ENCODE data around the gene CMTM3.
"Not testable (repeated sequence)": the region's sequence is repeated elsewhere in the genome, so short reads cannot be mapped to it uniquely, and the experiment has no call there.

The CMTM3 gene, protein sequence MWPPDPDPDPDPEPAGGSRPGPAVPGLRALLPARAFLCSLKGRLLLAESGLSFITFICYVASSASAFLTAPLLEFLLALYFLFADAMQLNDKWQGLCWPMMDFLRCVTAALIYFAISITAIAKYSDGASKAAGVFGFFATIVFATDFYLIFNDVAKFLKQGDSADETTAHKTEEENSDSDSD

DNA sequence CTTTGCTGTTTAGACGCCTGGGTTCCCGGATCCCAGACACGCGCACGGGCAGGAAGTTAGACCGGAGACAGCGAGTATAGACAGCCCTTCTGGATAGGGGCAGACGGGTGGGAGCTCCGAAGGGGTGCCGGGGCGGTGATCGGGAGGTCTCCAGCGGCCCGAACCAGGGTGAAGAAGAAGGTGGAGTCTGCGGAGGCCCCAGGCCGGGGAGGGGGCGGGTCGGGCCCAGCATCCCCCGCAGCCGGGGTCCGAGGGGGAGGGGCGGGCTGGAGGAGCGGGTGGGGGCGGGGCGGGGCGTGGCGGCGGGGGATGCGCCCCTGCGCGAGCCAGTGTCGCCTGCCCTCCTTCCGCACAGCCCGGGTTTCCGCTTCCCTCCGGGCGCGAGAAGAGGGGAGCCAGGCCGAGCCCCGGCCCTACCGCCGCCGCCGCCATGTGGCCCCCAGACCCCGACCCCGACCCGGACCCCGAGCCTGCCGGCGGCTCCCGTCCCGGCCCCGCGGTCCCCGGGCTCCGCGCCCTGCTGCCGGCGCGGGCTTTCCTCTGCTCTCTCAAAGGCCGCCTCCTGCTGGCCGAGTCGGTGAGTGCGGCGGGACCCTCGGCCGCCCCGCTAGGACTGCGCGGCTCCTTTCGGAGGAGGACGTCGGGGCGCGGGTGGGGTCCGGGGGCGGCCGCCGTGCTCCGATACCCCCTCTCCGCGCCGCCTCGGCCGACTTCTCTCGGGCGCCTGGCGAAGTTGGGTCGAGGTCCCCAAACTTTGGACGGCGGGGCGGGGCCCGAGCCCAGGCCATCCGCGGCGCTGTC, at the start of gene CMTM3:
Gene CMTM3, plus strand, starts transcription at position 329 of the 801 bp plus-strand sequence. Its CDS starts 102 bp downstream, at position 431.
- in situ Hi-C loops (cut with MboI; ENCODE audit: low pct_unique_long_range_greater_than_20kb, low sequenced_read_pairs) = no loop called here
- DNase-seq = peak; percentile 73

DNA sequence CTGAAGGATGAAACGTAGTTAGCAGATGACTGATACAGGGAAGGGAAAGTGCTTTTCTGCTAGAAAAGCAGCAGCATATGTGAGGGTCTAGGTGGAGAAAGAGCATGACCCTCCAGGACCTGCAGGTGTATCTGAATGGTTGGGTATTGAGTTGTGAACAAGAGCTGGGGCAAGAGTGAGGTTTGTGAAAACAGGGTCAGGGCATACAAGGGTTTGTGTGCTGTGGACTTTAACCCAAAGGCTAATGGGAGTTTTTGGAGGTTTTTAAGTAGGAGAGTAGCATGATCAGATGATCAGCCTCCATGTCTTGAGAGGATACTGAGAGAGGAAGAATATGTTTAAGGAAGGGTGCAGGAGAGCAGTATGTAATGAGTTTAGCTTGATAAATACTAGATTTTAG, 44.4 kb upstream of the CMTM3 start:
- in situ Hi-C loops (cut with MboI; ENCODE audit: low pct_unique_long_range_greater_than_20kb, low sequenced_read_pairs) = no loop called here
- DNase-seq = no peak

DNA sequence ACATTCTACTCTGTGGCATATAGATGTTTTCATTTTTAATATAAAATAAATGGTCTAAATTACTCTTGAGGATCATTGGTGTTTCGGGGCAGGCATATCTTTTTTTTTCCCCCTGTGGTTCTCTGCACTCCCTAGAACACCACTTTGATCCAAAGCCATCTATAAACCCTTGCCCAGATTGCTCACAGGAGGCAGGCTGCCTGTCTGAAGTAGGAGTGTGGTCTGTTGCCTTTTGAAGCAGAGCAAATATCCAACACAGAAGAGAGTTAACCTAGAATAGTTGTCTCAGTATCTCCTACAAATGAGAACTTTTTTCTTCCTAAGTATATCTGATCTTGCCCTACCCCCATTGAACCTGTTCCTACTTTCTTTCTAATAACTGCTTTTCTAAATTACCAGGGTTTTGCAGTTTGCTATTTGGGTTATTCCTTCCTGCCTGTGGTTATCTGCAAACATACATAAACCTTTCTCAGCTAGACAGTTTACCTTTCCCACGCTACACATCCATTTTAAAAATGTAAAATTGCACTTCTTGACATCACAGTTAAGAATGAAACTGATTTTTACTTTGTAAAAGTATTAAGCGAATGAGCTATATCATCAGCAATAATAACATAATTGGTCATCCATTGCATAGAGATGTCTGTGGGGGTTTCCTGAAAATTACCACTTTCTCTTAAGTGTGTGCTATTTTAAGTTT, 43.0 kb upstream of the CMTM3 start:
- no peak for DNase-seq
- in situ Hi-C loops (cut with MboI; ENCODE audit: low pct_unique_long_range_greater_than_20kb, low sequenced_read_pairs) = no loop called here

DNA sequence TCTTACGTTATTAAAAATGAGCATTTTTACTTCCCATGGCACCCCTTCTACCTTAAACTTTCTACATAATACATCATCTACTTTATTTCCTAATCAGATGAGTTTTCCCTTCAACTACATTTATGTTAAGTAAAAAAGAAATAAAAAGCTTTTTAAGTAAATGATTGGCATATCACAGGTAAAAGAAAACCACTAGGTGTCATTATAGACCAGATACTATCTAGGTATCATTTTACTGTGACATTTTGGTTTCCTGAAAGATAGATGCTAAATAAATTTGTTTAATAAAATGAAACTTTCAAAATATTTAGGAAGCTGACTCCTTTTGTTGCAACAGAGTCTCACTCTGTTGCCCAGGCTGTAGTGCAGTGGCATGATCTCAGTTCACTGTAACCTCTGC, 42.1 kb upstream of the CMTM3 start:
- no peak for DNase-seq
- in situ Hi-C loops (cut with MboI; ENCODE audit: low pct_unique_long_range_greater_than_20kb, low sequenced_read_pairs) = no loop called here

DNA sequence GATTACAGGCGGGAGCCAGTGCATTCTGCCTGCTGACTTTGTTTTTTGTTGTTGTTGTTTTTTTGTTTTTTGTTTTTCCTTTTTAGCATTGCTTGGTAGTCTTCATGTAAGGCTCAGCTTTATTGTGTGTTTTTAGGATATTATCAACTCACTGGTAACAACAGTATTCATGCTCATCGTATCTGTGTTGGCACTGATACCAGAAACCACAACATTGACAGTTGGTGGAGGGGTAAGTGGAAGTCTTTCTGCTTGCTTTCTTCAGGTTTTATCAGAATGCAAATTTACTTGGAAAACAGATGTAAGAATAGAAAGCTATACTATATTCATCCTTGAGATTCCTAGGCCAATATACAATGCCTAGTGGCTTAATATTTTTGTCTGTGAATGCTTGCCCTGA, 41.5 kb upstream of the CMTM3 start:
- in situ Hi-C loops (cut with MboI; ENCODE audit: low pct_unique_long_range_greater_than_20kb, low sequenced_read_pairs) = no loop called here
- DNase-seq = no peak

DNA sequence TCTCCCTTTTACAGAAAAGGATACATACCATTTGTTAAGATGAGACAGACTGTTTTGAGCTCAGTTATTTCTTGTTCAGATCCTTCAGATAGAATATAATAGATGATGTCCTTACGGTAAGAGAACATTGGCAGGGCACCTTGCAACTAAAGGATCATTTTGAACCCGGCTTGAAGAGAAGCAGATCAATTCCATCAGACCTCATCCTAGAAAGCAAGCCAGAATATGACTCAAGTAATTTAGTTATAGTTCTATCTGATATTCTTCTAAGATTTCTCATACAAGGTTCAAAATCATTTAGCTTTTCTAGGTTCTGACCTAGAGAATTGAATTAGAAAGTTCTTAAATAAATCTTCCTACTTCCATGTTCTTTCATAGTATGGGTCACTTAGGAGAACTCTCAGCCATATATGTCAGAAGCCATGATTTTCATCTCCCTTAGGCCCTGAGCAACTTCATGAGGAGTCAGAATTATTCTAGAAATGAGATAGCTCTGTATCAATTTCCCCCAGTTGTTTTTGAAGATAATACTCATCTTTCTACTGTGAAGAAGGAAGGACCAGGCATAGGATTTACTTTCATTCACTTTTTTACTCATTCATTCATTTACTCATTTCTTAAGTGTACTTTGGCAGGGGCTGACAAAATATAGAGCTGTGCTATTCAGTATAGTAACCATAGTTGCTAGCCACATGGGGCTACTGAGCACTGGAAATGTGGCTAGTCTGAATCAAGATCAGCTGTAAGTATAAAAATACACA, 40.8 kb upstream of the CMTM3 start:
- no peak for DNase-seq
- in situ Hi-C loops (cut with MboI; ENCODE audit: low pct_unique_long_range_greater_than_20kb, low sequenced_read_pairs) = no loop called here

DNA sequence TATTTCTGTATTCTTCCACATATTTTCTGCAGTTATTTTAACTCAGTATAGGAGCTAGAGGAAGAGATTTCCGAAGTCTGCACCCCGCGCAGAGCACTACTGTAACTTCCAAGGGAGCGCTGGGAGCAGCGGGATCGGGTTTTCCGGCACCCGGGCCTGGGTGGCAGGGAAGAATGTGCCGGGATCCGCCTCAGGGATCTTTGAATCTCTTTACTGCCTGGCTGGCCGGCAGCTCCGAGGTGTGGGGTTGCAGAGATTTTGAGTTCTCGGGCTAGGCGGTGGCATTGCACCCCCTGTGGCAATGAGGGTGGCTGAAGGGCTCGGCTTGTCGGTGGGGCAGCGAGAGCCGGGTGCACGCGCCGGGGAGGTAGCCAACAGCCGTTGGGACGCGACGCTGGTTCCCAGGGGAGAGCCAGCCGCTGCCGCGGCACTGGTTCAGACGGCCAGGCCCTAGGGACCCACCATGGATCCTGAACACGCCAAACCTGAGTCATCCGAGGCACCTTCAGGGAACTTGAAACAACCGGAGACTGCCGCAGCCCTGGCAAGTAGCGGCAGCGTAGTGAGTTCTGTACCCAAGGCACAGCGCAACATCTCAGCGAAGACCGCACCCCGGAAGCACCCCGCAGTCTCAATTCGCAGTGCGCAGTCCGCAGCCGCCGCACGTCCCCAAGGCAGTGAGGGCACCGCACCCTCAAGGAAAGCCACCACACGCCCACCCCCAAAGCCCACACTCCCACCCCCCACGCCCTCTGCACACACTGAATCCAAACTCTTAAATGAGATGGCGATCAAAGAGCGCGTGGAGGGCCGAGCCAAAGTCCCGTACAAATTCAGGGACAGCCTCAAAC, 38.2 kb upstream of the CMTM3 start, which contains the start of gene CMTM1:
Gene CMTM1, plus strand, starts transcription at position 389 of the 851 bp plus-strand sequence. Its CDS starts 75 bp downstream, at position 464.
- DNase-seq = no peak
- in situ Hi-C loops (cut with MboI; ENCODE audit: low pct_unique_long_range_greater_than_20kb, low sequenced_read_pairs) = no loop called here

DNA sequence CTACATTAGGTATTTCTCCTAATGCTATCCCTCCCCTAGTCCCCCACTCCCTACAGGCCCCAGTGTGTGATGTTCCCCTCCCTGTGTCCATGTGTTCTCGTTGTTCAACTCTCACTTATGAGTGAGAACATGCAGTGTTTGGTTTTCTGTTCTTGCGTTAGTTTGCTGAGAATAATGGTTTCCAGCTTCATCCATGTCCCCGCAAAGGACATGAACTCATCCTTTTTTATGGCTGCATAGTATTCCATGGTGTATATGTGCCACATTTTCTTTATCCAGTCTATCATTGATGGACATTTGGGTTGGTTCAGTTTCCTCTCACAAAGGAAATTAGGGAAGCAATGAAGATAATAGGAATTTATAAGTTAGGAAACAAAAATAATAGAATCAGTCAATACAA, 37.2 kb upstream of the CMTM3 start:
- in situ Hi-C loops (cut with MboI; ENCODE audit: low pct_unique_long_range_greater_than_20kb, low sequenced_read_pairs) = not testable (repeated sequence)

DNA sequence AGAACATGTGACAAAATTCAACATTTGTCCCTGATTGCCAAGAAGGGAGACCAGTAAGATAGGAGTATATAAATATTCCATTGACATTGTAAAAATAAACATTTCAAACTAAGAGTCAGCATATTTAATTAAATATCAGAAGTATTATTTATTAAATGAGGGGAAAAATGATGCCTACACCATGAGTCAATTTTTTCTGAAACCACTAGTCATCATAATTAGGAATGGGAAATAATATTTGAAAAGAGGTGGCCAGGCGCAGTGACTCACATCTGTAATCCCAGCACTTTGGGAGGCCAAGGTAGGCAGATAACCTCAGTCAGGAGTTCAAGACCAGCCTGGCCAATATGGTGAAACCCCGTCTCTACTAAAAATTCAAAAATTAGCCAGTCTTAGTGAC, 36.1 kb upstream of the CMTM3 start:
- DNase-seq = no peak
- in situ Hi-C loops (cut with MboI; ENCODE audit: low pct_unique_long_range_greater_than_20kb, low sequenced_read_pairs) = no loop called here

More for the DNA sequence above, 37.2 kb upstream of the CMTM3 start:
- not testable (repeated sequence) for DNase-seq

DNA sequence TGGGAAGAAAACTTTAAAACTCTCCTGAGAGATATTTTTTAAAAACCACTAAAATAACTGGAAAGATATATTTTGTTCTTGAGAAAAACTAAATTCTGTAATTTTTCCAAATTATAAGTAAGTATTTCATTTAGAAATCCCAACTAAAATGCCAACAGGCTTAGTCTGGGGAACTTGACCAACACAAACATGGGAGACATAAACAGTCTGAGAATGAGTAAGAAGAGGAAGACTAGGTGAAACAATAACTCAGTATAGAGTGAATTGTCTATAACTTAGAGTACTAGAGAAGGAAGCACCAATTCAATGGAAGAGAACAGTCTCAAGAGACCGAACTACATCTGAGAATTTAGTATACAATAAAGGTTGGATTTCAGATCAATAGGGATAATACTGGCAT, 35.4 kb upstream of the CMTM3 start:
- in situ Hi-C loops (cut with MboI; ENCODE audit: low pct_unique_long_range_greater_than_20kb, low sequenced_read_pairs) = no loop called here
- DNase-seq = no peak

DNA sequence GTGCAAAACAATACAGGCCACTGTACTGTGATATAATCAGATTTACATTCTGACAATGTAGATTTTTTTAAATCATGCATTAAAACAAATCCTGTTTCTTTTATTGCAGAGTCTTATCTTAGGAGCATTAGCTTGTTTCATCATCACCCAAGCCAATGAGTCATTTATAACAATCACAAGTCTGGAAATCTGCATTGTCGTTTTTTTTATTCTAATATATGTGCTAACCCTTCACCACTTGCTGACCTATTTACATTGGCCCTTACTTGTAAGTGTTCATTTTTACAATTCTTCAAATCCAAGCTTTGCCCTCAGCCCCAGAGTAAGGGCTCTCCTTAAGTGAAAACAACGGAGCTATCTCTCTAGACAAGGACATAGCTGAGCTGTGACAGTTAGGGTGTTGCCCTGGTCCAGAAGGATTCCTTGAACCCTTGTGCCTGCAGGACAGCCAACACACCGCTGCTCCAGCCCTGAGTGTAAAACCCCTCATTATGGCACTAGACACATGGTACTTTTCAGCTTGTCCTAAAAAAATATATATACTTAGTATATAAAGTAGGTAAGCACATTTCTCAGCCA, 34.6 kb upstream of the CMTM3 start:
- in situ Hi-C loops (cut with MboI; ENCODE audit: low pct_unique_long_range_greater_than_20kb, low sequenced_read_pairs) = no loop called here
- DNase-seq = no peak

DNA sequence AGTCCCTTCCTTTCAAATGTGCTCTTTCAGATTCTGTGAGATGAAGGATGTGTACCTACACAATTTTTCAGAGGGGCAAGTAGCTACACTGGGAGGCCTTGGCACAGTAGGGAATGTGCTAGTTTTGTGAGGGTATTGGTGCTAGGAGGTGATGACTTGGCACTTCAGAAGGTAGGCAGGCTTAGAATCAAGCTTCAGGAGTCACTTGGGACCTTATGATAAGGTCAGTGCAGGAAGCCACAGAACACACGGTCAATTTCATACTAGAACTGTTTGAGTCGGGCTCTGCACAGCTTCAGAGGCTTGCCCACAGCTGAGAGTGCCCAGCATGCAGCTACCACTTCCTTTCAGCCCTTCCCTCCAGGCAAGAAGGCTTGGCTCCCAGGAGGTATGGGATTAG, 32.1 kb upstream of the CMTM3 start:
- in situ Hi-C loops (cut with MboI; ENCODE audit: low pct_unique_long_range_greater_than_20kb, low sequenced_read_pairs) = no loop called here
- peak; percentile 26 for DNase-seq

DNA sequence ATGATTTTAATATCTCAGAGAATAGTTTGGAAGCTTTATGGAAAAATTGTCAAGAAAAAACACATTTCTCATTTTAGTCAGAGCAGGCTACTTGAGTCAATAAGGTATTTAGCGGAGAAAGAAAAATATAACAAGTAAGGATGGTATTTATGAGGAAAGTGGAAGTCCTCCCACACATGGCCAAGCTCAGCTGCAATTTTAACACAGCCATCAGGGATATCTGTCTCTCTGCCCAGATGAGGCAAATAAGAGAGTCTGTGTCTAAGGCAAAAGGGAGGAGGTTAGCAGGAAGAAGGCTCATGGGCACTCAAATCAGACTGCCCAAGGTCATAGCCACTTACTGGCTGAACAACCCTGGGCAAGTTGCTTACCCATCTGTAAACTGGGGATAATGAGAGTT, 30.4 kb upstream of the CMTM3 start:
- in situ Hi-C loops (cut with MboI; ENCODE audit: low pct_unique_long_range_greater_than_20kb, low sequenced_read_pairs) = no loop called here
- DNase-seq = no peak

DNA sequence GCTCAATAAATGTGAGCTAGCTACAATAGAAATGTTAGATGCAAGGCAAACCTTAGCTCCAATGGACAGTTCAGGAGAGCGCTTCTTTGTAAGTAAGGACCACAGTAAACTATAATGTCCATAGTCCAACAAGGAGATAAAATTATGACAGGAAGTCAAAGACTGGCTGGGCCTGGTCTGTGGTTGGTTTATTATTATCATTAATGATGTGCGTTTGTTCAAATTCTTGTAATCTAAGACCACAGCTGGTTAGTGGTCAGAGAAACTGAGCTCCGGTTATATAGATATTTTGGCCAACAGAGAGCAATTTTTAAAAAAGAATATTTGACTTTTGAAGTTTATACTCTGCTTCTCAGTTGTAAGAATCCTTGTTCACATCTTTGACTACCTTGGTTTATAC, 30.0 kb upstream of the CMTM3 start:
- in situ Hi-C loops (cut with MboI; ENCODE audit: low pct_unique_long_range_greater_than_20kb, low sequenced_read_pairs) = no loop called here
- DNase-seq = no peak

DNA sequence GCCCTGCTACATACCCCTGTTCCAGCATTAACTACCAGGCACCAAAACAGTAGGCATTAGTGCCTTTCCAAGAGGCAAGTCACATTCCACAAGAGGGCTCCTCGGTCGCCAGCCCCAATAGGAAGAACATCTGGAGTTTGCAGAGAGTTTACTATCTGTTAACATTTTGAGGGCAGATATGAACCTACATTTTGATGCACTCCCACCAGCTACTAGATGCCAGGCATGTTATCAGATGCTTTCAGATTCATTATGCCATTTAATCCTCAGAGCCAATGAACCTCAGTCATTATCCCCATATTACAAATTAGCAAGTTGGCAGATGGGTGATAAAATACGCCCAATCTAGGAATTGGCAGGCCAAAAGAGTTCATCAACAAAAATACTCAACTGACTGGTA, 29.4 kb upstream of the CMTM3 start:
- in situ Hi-C loops (cut with MboI; ENCODE audit: low pct_unique_long_range_greater_than_20kb, low sequenced_read_pairs) = loop anchor here (25.0 kb wide), 1 partner anchor 163 kb away; no protein-coding TSS in a partner anchor
- DNase-seq = no peak

DNA sequence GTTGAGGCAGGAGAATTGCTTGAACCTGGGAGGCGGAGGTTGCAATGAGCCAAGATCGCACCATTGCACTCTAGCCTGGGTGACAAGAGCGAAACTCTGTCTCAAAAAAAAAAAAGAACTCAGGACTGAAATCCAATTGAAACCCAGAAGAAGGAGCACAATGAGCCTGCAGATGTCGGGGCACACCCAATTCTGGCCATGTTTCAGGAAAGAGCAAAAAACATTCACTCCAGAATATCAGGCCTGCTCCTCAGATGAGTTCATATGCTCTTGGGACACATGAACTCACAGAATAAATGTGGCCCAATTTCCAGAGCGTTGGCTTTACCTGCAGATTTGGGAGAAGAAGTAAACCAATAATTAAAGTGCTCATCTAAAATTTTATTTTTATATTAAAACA, 28.2 kb upstream of the CMTM3 start:
- in situ Hi-C loops (cut with MboI; ENCODE audit: low pct_unique_long_range_greater_than_20kb, low sequenced_read_pairs) = loop anchor here (25.0 kb wide), 1 partner anchor 164 kb away; no protein-coding TSS in a partner anchor
- no peak for DNase-seq

DNA sequence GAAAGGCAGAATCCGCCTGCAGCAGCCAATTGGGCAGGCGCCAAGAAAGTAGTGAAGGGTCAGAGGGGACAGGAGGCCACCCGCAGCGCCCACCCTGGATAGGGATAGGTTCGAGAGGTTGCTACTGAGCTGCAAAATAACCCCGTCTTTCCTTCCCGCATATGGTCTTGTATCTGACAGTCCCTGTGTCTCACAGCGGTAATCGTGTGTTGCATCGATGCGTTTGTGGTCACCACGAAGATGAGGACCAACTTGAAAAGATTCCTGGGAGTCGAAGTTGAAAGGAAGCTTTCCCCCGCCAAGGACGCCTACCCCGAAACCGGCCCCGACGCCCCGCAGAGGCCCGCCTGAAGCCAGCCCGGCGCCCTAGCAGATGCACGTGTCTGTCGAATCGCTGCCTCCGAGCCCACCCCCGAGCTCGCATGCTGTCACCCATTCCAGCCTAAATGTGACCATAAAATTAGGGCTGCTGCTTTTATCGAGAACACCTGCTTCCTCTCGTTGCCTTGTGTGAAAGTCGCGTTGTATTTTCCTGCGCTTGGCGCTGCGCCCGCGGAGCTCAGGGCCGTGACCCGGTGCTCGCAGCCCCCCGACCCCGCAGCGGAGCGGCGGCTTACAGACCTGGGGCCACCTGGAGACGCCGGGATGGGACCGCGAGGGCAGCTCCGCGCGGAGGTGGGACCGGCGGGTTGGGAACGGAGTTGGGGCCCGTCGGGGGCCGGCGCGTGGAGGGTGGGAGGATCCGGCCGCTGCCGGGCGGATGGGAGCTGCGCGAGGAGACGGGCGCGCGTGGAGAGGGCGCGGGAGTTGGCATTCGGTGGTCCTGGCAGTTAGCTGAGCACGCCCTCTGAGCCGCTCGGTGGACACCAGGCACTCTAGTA, 25.6 kb upstream of the CMTM3 start, which contains the start of gene CMTM2:
Gene CMTM2, plus strand, starts transcription at position 813 of the 881 bp plus-strand sequence. CDS start 145 bp downstream, outside the sequence.
- in situ Hi-C loops (cut with MboI; ENCODE audit: low pct_unique_long_range_greater_than_20kb, low sequenced_read_pairs) = loop anchor here (25.0 kb wide), 1 partner anchor 167 kb away; no protein-coding TSS in a partner anchor
- DNase-seq = no peak
